PC-9 (cell line): Measurements from ENCODE around the gene CTDNEP1. TPM values are rescaled to one million over a fixed set of nuclear protein-coding genes. Genes with fewer than 3 reads are reported as not detected.

ENCODE experiments used
- BruUV-seq: library from RNA; stranded (reverse); fragments of 400-500 nt; replicated peaks from 2 replicates; lab custom pipeline; 2021; lab: Mats Ljungman, UMichigan
- CTCF ChIA-PET: fragments of 300-600 bp; sonication (Branson Sonifier 250); formaldehyde crosslinking; loops from one replicate; lab custom pipeline; 2022; ENCODE audit warnings: antibody characterized with exemption; lab: Charles Lee
- POLR2A ChIA-PET: fragments of 300-600 bp; sonication (Branson Sonifier 250); formaldehyde crosslinking; loops from one replicate; lab custom pipeline; 2022; ENCODE audit warnings: antibody characterized with exemption; ENCODE audit not compliant: unreplicated experiment; lab: Charles Lee
- DNase-seq, 2 experiments: peaks; one replicate each; pipeline versions ENCODE4 v3.0.0 to v3.0.0-alpha.2; 2015 to 2022; ENCODE audit warnings: mixed read lengths in 1 of 2
- H2AFZ ChIP-seq: fragments of 200-600 bp; sonication (generic); 2 replicates; pipeline ENCODE4 v1.8.1; 2017; ENCODE audit warnings: antibody characterized with exemption
- H3F3A ChIP-seq: fragments of 200-600 bp; sonication (generic); 2 replicates; pipeline ENCODE4 v1.8.1; 2017; ENCODE audit warnings: antibody characterized with exemption, mild to moderate bottlenecking, low read depth; ENCODE audit not compliant: insufficient read depth
- H3K27ac ChIP-seq: fragments of 200-600 bp; sonication (generic); 2 replicates; pipeline ENCODE4 v1.6.1; 2016; ENCODE audit warnings: mixed run types
- H3K27me3 ChIP-seq: fragments of 200-600 bp; sonication (generic); 2 replicates; pipeline ENCODE4 v1.6.1; 2016; ENCODE audit warnings: low read depth, mixed run types; ENCODE audit not compliant: insufficient read depth
- H3K36me3 ChIP-seq: fragments of 200-600 bp; sonication (generic); 2 replicates; pipeline ENCODE4 v1.6.1; 2016; ENCODE audit warnings: low read depth, mixed run types
- H3K4me1 ChIP-seq: fragments of 200-600 bp; sonication (generic); replicated peaks from 2 replicates; pipeline ENCODE4 v1.6.1; 2016; ENCODE audit warnings: mixed run types; ENCODE audit not compliant: insufficient read depth
- H3K4me2 ChIP-seq: fragments of 200-600 bp; sonication (generic); 2 replicates; pipeline ENCODE4 v1.6.1; 2017; ENCODE audit warnings: mixed run types
- H3K4me3 ChIP-seq: fragments of 200-600 bp; sonication (generic); 2 replicates; pipeline ENCODE4 v1.6.1; 2016; ENCODE audit warnings: mixed run types
- H3K79me2 ChIP-seq: fragments of 200-600 bp; sonication (generic); 2 replicates; pipeline ENCODE4 v1.6.1; 2017; ENCODE audit warnings: low read depth, mixed run types
- H3K9me2 ChIP-seq: fragments of 200-600 bp; sonication (generic); 2 replicates; pipeline ENCODE4 v1.8.1; 2017; ENCODE audit warnings: mild to moderate bottlenecking; ENCODE audit not compliant: insufficient read depth
- H3K9me3 ChIP-seq: fragments of 200-600 bp; sonication (generic); 2 replicates; pipeline ENCODE4 v1.8.1; 2016; ENCODE audit warnings: low read depth; ENCODE audit not compliant: insufficient read depth
- H4K20me1 ChIP-seq: fragments of 200-600 bp; sonication (generic); 2 replicates; pipeline ENCODE4 v1.8.1; 2017; ENCODE audit not compliant: insufficient read depth
- CTCF ChIP-seq: fragments of 200-600 bp; sonication (generic); conservative IDR thresholded peaks from 2 replicates; pipeline ENCODE4 v1.6.1; 2017; ENCODE audit warnings: mixed run types, antibody characterized with exemption, mild to moderate bottlenecking, moderate library complexity
- EZH2 ChIP-seq: fragments of 200-600 bp; sonication (generic); IDR thresholded peaks from 2 replicates; pipeline ENCODE4 v1.8.0; 2017; ENCODE audit warnings: antibody characterized with exemption, low read depth
- intact Hi-C: fragments of 100-400 bp; cut with micrococcal nuclease; formaldehyde crosslinking; loops from one replicate; pipeline ENCODE4 v1.10.0; 2022; ENCODE audit not compliant: unreplicated experiment
- total RNA-seq: library from RNA; stranded (reverse); gene quantifications from 2 replicates; pipeline ENCODE4 v1.2.3, GENCODE V29; 2021

Gene CTDNEP1
- total RNA-seq, 1 experiment from 2014 or later: 203 TPM

GRCh38 chr17:7256766-7257456 is 5.4 kb upstream of the CTDNEP1 start:
- Histone ChIP-seq H4K20me1 (peaks cover 25% of the 10 kb centered on the region), H3K4me3 (no peak overlapping the region), H3K9me3 (no peaks in the 10 kb centered on the region), H3K4me1 (peaks cover 31% of the 10 kb centered on the region), H3K27ac (peak overlapping the region; percentile 2; the same call in 1 of the 2 replicates), H3K9me2 (no peaks in the 10 kb centered on the region), H2AFZ (no peak overlapping the region), H3K36me3 (peaks cover 42% of the 10 kb centered on the region), H3F3A (peaks cover 86% of the 10 kb centered on the region), H3K27me3 (no peaks in the 10 kb centered on the region), H3K4me2 (no peak overlapping the region), H3K79me2 (peaks cover 78% of the 10 kb centered on the region)
- BruUV-seq: no TSS peak
- intact Hi-C loops: no loop called here
- TF ChIP-seq CTCF: no peak
- no peak for TF ChIP-seq EZH2
- CTCF ChIA-PET: no interaction called here
- DNase-seq: no peak
- POLR2A ChIA-PET: interaction anchor here (0.6 to 0.7 kb wide), 4 partner anchors 9 to 939 kb away, joined by 3 to 7 read pairs (median 3); no protein-coding TSS in a partner anchor

- intact Hi-C loops: no loop called here
- CTCF ChIA-PET: interaction anchor here (0.5 kb wide), 1 partner anchor 14 kb away, joined by 3 read pairs; no protein-coding TSS in a partner anchor
- H3K79me2 ChIP-seq: peaks cover 72% of the 10 kb centered on the region
Observed at GRCh38 chr17:7254511-7254910, 3.0 kb upstream of the CTDNEP1 start.

GRCh38 chr17:7253082-7253481 is 1.5 kb upstream of the CTDNEP1 start:
- no peaks in the 10 kb centered on the region for H3K9me3 ChIP-seq

More at GRCh38 chr17:7254511-7254910, 3.0 kb upstream of the CTDNEP1 start:
- DNase-seq: no peak
- Histone ChIP-seq H3K9me2 (no peaks in the 10 kb centered on the region), H2AFZ (no peak overlapping the region), H4K20me1 (peaks cover 13% of the 10 kb centered on the region), H3K4me1 (peaks cover 28% of the 10 kb centered on the region), H3K4me3 (no peak overlapping the region), H3K27ac (0 out of 2 replicates have a peak overlapping the region, but pooled peaks have one; percentile 7), H3K4me2 (no peak overlapping the region), H3K36me3 (peaks cover 30% of the 10 kb centered on the region), H3F3A (peaks cover 68% of the 10 kb centered on the region), H3K9me3 (no peaks in the 10 kb centered on the region), H3K27me3 (no peaks in the 10 kb centered on the region)
- POLR2A ChIA-PET: interaction anchor here (0.6 to 0.7 kb wide), 2 partner anchors 13 to 360 kb away, joined by 3 to 7 read pairs; no protein-coding TSS in a partner anchor
- BruUV-seq: no TSS peak
- TF ChIP-seq CTCF: no peak

More at GRCh38 chr17:7253082-7253481, 1.5 kb upstream of the CTDNEP1 start:
- H3K4me3 ChIP-seq: peak overlapping the region; percentile 72
- H3K9me2 ChIP-seq: no peaks in the 10 kb centered on the region
- H3K27me3 ChIP-seq: no peaks in the 10 kb centered on the region
- no TSS peak for BruUV-seq
- H3K4me2 ChIP-seq: peak overlapping the region; percentile 84
- intact Hi-C loops: loop anchor here (2.0 kb wide), 1 partner anchor 14 kb away; the partner anchor contains the start of gene PHF23
- ChIA-PET CTCF (no interaction called here), POLR2A (no interaction called here)
- DNase-seq: no peak
- H3F3A ChIP-seq: peaks cover 54% of the 10 kb centered on the region
- H3K4me1 ChIP-seq: peaks cover 28% of the 10 kb centered on the region
- TF ChIP-seq CTCF: no peak
- no peak for TF ChIP-seq EZH2
- no peak overlapping the region for H2AFZ ChIP-seq
- peak overlapping the region; percentile 89 for H3K27ac ChIP-seq
- H3K36me3 ChIP-seq: peaks cover 18% of the 10 kb centered on the region
- peaks cover 73% of the 10 kb centered on the region for H3K79me2 ChIP-seq
- H4K20me1 ChIP-seq: no peaks in the 10 kb centered on the region
